HepG2 (cell line): ENCODE measurements around the gene C1orf35. TPM values are rescaled to one million over a fixed set of nuclear protein-coding genes. Genes with fewer than 3 reads are reported as not detected.

Experiments
- CAMTA2 ChIP-seq: sonication (generic); formaldehyde crosslinking; IDR thresholded peaks from 2 replicates; pipeline ENCODE4 v1.4.0; 2020; ENCODE audit warnings: mild to moderate bottlenecking, missing genetic modification reagents, borderline replicate concordance
- GABPB1 ChIP-seq: IDR thresholded peaks from 2 replicates; pipeline ENCODE4 v1.6.1; 2016; ENCODE audit warnings: mild to moderate bottlenecking, missing genetic modification reagents, moderate library complexity, missing compliant biosample characterization
- KDM2A ChIP-seq: sonication (generic); formaldehyde crosslinking; IDR thresholded peaks from 2 replicates; pipeline ENCODE4 v1.4.0; 2020; ENCODE audit warnings: low read depth, missing genetic modification reagents, borderline replicate concordance
- KMT2A ChIP-seq: sonication (generic); formaldehyde crosslinking; IDR thresholded peaks from 2 replicates; pipeline ENCODE4 v1.4.0; 2020; ENCODE audit warnings: missing genetic modification reagents
- LCORL ChIP-seq, 2 experiments: fragments of 450-650 bp in 1 of 2; sonication (generic) in 1 of 2; formaldehyde crosslinking in 1 of 2; IDR thresholded peaks; 2 replicates each; pipeline versions ENCODE4 v1.5.0 to v1.6.1; 2017 to 2020; ENCODE audit warnings: antibody characterized with exemption in 1 of 2, missing genetic modification reagents in 1 of 2
- LRRFIP1 ChIP-seq: sonication (generic); formaldehyde crosslinking; conservative IDR thresholded peaks from 2 replicates; pipeline ENCODE4 v1.4.0; 2020; ENCODE audit warnings: missing genetic modification reagents
- NFYB ChIP-seq: sonication (generic); formaldehyde crosslinking; IDR thresholded peaks from 2 replicates; pipeline ENCODE4 v1.4.0; 2020; ENCODE audit warnings: missing genetic modification reagents
- SKIL ChIP-seq: sonication (generic); formaldehyde crosslinking; IDR thresholded peaks from 2 replicates; pipeline ENCODE4 v1.8.0; 2022; ENCODE audit warnings: missing genetic modification reagents, mild to moderate bottlenecking, moderate library complexity, borderline replicate concordance
- THAP8 ChIP-seq: sonication (generic); formaldehyde crosslinking; IDR thresholded peaks from 2 replicates; pipeline ENCODE4 v1.5.1; 2020; ENCODE audit warnings: missing genetic modification reagents, mild to moderate bottlenecking, borderline replicate concordance
- YY1 ChIP-seq: IDR thresholded peaks from 2 replicates; pipeline ENCODE4 v1.6.1; 2011; ENCODE audit warnings: low read length, low read depth, moderate library complexity, mild to moderate bottlenecking; ENCODE audit not compliant: insufficient read depth, insufficient replicate concordance
- ZBED4 ChIP-seq: sonication (generic); formaldehyde crosslinking; IDR thresholded peaks from 2 replicates; pipeline ENCODE4 v1.4.0; 2020; ENCODE audit warnings: missing genetic modification reagents, borderline replicate concordance
- ZMYM3 ChIP-seq: sonication (generic); formaldehyde crosslinking; IDR thresholded peaks from 2 replicates; pipeline ENCODE4 v1.5.1; 2020; ENCODE audit warnings: mild to moderate bottlenecking, missing genetic modification reagents
- ZNF235 ChIP-seq: sonication (generic); formaldehyde crosslinking; IDR thresholded peaks from 2 replicates; pipeline ENCODE4 v1.8.1; 2023; ENCODE audit warnings: mild to moderate bottlenecking, missing genetic modification reagents, borderline replicate concordance
- ZNF333 ChIP-seq: sonication (generic); formaldehyde crosslinking; IDR thresholded peaks from 2 replicates; pipeline ENCODE4 v1.4.0; 2020; ENCODE audit warnings: mild to moderate bottlenecking, missing genetic modification reagents, borderline replicate concordance
- ZNF766 ChIP-seq: sonication (generic); formaldehyde crosslinking; IDR thresholded peaks from 2 replicates; pipeline ENCODE4 v1.5.0; 2020; ENCODE audit warnings: missing genetic modification reagents, borderline replicate concordance
- ZNF768 ChIP-seq: sonication (generic); formaldehyde crosslinking; IDR thresholded peaks from 2 replicates; pipeline ENCODE4 v1.4.0; 2020; ENCODE audit warnings: missing genetic modification reagents
- ZNF83 ChIP-seq: sonication (generic); formaldehyde crosslinking; IDR thresholded peaks from 2 replicates; pipeline ENCODE4 v1.4.0; 2020; ENCODE audit warnings: missing genetic modification reagents, mild to moderate bottlenecking, borderline replicate concordance
- ZSCAN20 ChIP-seq: sonication (generic); formaldehyde crosslinking; IDR thresholded peaks from 2 replicates; pipeline ENCODE4 v1.4.0; 2020; ENCODE audit warnings: missing genetic modification reagents, mild to moderate bottlenecking, borderline replicate concordance
- polyA plus RNA-seq, 8 experiments: library from polyadenylated mRNA; depleted of rRNA in 3 of 8; stranded (reverse) in 7 of 8; unstranded in 1 of 8; fragments of >200 nt; fragmentation: Illumina TruSeq in 4 of 8; extraction: Trizol in 4 of 8; gene quantifications; 2 replicates each; pipeline versions ENCODE4 v1.2.1 to v1.2.3, GENCODE V29; 2011 to 2016; ENCODE audit warnings: low read depth in 4 of 8, missing spikeins in 1 of 8, mixed read lengths in 1 of 8; ENCODE audit not compliant: insufficient read depth in 1 of 8
- total RNA-seq, 5 experiments: library from RNA; depleted of rRNA; stranded (reverse); fragments of >200 nt; fragmentation: Illumina TruSeq; extraction: Trizol; gene quantifications; 2 replicates each; pipeline ENCODE4 v1.2.3, GENCODE V29; 2016; ENCODE audit warnings: low read depth in 1 of 5

The C1orf35 gene
- total and polyA plus RNA-seq, 2 of the 13 experiments (the other 11 are each of a cell fraction or from before 2014, with no cell fraction given), result 8.1 to 19.3 TPM

GRCh38 chr1:228082214-228082917 lies 20.8 kb downstream of the C1orf35 start, which contains the start of gene ARF1 (continued):
- no peak for TF ChIP-seq LRRFIP1 (CRISPR knock-in tag)
- no peak for TF ChIP-seq SKIL (CRISPR knock-in tag)
- TF ChIP-seq THAP8 (CRISPR knock-in tag), result no peak
- TF ChIP-seq ZNF768, result peak; percentile 19; the same call in 1 of the 2 replicates
- TF ChIP-seq ZMYM3 (CRISPR knock-in tag), result peak; percentile 97
- no peak for TF ChIP-seq NFYB (CRISPR knock-in tag)
- peak; percentile 53; the same call in 1 of the 2 replicates for TF ChIP-seq KMT2A
- TF ChIP-seq ZNF766 (CRISPR knock-in tag), result no peak
- no peak for TF ChIP-seq ZNF83
- 0 out of 2 replicates have a peak, but pooled peaks have one; percentile 43 for TF ChIP-seq ZSCAN20 (CRISPR knock-in tag)
- TF ChIP-seq ZNF333 (CRISPR knock-in tag), result peak; percentile 56; the same call in 1 of the 2 replicates
- TF ChIP-seq ZBED4 (CRISPR knock-in tag), result no peak
- peak; percentile 61 for TF ChIP-seq GABPB1 (CRISPR knock-in tag)
- no peak for TF ChIP-seq CAMTA2 (CRISPR knock-in tag)
- TF ChIP-seq YY1, result peak; percentile 97
- TF ChIP-seq ZNF235 (CRISPR knock-in tag), result no peak
- peak; percentile 73; the same call in 1 of the 2 replicates for TF ChIP-seq KDM2A (CRISPR knock-in tag)
- TF ChIP-seq LCORL (IDR thresholded peaks at IDR 0.05), result no peak
- 0 out of 2 replicates have a peak, but pooled peaks have one; percentile 12 for TF ChIP-seq LCORL (CRISPR knock-in tag; IDR thresholded peaks at IDR 0.05)
